Neural progenitor cell (in vitro differentiated cells): ENCODE measurements around the gene ITPR3.

Experiments
- EZH2 ChIP-seq: fragments of 200-600 bp; sonication (generic); IDR thresholded peaks from 2 replicates; pipeline ENCODE4 v1.6.1; 2017; ENCODE audit warnings: antibody characterized with exemption, mild to moderate bottlenecking, moderate library complexity
- EZH2phosphoT487 ChIP-seq: fragments of 200-600 bp; sonication (generic); IDR thresholded peaks from 2 replicates; pipeline ENCODE4 v1.6.1; 2017; ENCODE audit warnings: antibody characterized with exemption
- TF ChIP-seq, protein P1 (sequence below): fragments of 200-600 bp; sonication (generic); IDR thresholded peaks from 2 replicates; pipeline ENCODE4 v1.5.1; 2017; ENCODE audit warnings: antibody characterized with exemption, mild to moderate bottlenecking

GRCh38 chr6:33624856-33625255 is 3.7 kb downstream of the ITPR3 start:
- TF ChIP-seq EZH2 (no peak), EZH2phosphoT487 (no peak)
- TF ChIP-seq, protein P1, sequence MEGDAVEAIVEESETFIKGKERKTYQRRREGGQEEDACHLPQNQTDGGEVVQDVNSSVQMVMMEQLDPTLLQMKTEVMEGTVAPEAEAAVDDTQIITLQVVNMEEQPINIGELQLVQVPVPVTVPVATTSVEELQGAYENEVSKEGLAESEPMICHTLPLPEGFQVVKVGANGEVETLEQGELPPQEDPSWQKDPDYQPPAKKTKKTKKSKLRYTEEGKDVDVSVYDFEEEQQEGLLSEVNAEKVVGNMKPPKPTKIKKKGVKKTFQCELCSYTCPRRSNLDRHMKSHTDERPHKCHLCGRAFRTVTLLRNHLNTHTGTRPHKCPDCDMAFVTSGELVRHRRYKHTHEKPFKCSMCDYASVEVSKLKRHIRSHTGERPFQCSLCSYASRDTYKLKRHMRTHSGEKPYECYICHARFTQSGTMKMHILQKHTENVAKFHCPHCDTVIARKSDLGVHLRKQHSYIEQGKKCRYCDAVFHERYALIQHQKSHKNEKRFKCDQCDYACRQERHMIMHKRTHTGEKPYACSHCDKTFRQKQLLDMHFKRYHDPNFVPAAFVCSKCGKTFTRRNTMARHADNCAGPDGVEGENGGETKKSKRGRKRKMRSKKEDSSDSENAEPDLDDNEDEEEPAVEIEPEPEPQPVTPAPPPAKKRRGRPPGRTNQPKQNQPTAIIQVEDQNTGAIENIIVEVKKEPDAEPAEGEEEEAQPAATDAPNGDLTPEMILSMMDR: no peak
